Neuron (in vitro differentiated cells): Measurements from ENCODE around the gene ISCA2.

Experiments
- H2AFZ ChIP-seq: one replicate; pipeline ENCODE4 v1.6.1; 2013; ENCODE audit warnings: low read depth, mild to moderate bottlenecking, inconsistent platforms, low read length, moderate library complexity
- H3K27me3 ChIP-seq: one replicate; pipeline ENCODE4 v1.6.1; 2013; ENCODE audit warnings: low read length; ENCODE audit not compliant: insufficient read depth
- H3K36me3 ChIP-seq: one replicate; pipeline ENCODE4 v1.6.1; 2013; ENCODE audit warnings: low read length; ENCODE audit not compliant: insufficient read depth
- H3K4me1 ChIP-seq: one replicate; pipeline ENCODE4 v1.6.1; 2013; ENCODE audit warnings: low read length; ENCODE audit not compliant: insufficient read depth
- H3K4me3 ChIP-seq: 2 replicates; pipeline ENCODE4 v1.5.1; 2013; ENCODE audit warnings: mild to moderate bottlenecking, low read length, moderate library complexity
- H3K9me3 ChIP-seq: one replicate; pipeline ENCODE4 v1.6.1; 2013; ENCODE audit warnings: low read length

The ISCA2 gene

DNA sequence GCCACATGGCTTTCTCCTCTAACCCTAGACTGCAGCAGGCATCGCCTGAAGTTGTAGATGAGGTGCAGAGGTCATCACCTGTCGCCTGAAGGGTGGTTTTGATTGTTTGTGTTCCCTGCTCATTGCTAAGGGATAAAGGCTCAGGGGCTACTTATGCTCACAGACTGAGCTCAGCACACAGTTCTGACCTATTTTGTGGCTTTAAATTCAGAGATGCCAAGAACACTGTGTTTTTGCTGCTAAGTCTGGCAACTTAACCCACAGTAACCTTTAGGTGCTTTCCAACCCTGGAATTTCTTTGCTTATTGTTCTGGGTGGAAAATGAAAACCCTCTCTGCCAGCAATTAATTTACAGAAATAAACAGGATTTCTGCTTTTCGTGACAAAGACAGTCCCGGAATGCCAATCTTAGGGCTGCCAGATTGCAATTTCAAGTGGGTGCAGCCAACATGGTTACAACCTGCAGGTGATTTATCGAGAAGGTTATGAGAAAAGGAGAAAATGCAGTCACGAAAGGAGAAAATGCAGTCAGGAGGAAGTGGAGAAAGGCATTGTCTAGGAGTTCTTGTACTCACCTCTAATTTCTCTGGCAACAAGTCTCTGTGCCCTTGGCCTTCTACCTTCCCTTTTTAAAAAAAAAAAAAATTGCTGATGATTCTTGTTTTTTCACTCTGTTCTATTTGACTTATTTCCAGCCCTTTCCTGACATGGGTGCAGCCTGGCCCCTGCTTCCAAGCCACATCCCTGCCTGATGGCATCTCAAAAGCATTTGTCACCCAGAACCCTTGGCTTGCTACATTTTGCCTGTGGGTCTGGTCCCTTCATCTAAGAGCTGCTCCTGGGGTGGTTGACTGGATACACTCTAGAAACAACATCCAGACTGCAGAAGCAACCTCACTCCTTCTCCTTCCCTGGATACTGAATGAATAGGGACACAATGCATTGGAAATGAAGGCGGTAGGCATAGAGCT lies 23.7 kb upstream of the ISCA2 start:
- no peak overlapping the region for H3K4me3 ChIP-seq
- no peaks in the 10 kb centered on the region for H3K27me3 ChIP-seq
- H3K9me3 ChIP-seq, result no peaks in the 10 kb centered on the region
- no peak overlapping the region for H2AFZ ChIP-seq
- no peaks in the 10 kb centered on the region for H3K4me1 ChIP-seq
- H3K36me3 ChIP-seq, result peaks cover 10% of the 10 kb centered on the region

DNA sequence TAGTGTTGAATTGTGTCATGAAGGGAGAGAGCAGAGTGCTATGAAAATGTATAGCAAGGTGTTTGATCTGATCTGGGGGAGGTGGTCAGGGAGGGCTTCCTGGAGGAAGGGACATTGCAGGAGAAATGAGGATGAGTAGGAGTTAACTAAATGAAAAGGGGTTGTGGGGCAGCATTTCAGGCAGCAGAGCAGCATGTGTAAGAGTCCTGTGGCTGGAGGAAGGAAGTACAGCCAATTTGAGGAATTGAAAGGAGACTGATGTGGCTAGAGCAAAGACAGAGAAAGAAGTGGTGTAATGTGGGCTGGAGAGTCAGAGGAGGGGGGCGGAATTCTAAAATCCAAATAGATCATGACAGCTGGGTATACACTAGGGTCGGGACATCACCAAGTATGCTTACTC lies 21.0 kb upstream of the ISCA2 start:
- Histone ChIP-seq H3K27me3 (no peaks in the 10 kb centered on the region), H3K9me3 (no peaks in the 10 kb centered on the region), H2AFZ (no peak overlapping the region), H3K4me1 (peaks cover 15% of the 10 kb centered on the region), H3K4me3 (no peak overlapping the region), H3K36me3 (peaks cover 14% of the 10 kb centered on the region)

DNA sequence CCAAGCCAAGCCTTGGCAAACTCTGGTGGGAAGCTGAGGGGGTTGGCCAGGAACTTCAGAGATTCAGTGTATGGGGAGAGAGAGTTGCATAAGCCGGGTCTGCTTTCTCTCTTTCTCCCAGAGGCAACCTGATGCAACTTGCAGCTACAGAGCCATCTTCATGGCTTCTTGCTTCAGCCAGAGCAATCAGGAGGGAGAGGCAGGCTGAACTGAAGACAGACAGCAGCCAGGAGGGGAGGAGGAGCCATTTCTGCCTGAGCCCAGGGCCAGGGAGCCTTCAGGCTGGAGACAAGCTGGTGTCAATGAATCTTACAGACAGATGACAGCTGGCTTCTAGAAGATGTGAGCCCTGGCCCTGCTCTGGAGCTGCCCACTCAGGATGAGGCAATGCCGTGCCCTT lies 19.2 kb upstream of the ISCA2 start:
- Histone ChIP-seq H2AFZ (no peak overlapping the region), H3K4me3 (no peak overlapping the region), H3K36me3 (peaks cover 14% of the 10 kb centered on the region)

DNA sequence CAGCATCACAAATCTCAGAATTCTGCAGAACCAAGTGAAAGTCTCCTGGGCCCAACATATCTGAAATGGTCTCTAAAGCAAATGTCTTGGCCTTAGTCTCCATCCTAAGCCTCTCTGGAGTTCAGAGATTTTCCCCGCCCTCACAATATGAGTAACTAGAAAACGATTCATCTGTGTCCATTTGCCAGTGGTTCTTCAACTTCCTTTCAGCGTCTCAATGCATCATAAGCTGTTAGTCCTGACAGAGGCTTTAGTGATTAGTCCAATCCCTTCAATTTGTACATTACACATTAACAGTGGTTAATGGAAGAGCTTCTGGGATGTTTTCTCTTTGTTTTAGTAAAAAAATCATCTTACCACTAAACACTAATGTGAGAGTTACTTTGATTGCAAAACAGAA lies 17.9 kb upstream of the ISCA2 start:
- Histone ChIP-seq H3K9me3 (no peaks in the 10 kb centered on the region), H3K4me3 (no peak overlapping the region), H3K4me1 (peaks cover 20% of the 10 kb centered on the region), H2AFZ (no peak overlapping the region), H3K27me3 (no peaks in the 10 kb centered on the region), H3K36me3 (peaks cover 14% of the 10 kb centered on the region)

More for the DNA sequence above, 19.2 kb upstream of the ISCA2 start:
- Histone ChIP-seq H3K9me3 (no peaks in the 10 kb centered on the region), H3K27me3 (no peaks in the 10 kb centered on the region), H3K4me1 (peaks cover 20% of the 10 kb centered on the region)

DNA sequence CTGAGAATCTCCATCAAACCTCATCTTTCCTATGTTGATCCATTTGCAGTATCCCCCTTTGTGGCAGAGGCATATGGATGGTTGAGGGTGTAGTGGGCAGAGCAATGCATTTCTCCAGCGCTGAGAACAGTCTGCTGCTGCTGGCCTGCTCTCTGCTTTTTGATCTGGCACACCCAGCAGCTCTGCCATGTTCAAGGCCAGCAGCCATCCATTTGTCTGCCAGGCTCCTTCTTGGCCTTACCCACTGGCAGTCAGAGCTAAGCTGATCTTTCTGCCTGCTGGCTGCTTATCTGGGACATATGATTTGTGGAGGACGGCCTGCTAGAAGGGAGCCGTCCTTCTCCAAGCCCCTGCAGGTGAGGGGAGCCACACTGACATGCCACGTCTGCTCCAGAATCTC lies 17.5 kb upstream of the ISCA2 start:
- Histone ChIP-seq H3K4me3 (no peak overlapping the region), H3K36me3 (peaks cover 18% of the 10 kb centered on the region), H3K27me3 (no peaks in the 10 kb centered on the region), H3K4me1 (peaks cover 20% of the 10 kb centered on the region), H3K9me3 (no peaks in the 10 kb centered on the region), H2AFZ (no peak overlapping the region)

DNA sequence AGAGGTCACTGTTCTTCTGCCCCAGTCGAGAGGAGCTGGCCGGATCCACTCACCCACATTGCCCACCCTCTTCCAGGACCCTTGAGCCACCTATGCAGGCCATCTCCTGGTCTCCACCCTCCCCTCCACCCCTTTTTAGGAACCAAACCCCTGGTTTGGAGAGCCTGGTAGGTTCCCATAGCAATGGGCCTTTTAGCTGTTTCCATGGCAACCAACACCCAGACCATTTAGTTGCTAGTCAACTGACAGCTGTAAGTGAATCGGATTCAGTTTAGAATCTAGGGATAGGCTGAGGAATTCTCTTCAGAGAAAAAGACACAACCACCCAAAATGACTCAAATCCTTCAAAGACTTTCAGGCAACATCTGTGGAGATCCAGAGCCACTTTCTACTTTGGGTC lies 17.0 kb upstream of the ISCA2 start:
- peaks cover 20% of the 10 kb centered on the region for H3K4me1 ChIP-seq
- no peak overlapping the region for H2AFZ ChIP-seq
- peaks cover 23% of the 10 kb centered on the region for H3K36me3 ChIP-seq
- no peaks in the 10 kb centered on the region for H3K27me3 ChIP-seq
- no peak overlapping the region for H3K4me3 ChIP-seq
- H3K9me3 ChIP-seq, result no peaks in the 10 kb centered on the region

DNA sequence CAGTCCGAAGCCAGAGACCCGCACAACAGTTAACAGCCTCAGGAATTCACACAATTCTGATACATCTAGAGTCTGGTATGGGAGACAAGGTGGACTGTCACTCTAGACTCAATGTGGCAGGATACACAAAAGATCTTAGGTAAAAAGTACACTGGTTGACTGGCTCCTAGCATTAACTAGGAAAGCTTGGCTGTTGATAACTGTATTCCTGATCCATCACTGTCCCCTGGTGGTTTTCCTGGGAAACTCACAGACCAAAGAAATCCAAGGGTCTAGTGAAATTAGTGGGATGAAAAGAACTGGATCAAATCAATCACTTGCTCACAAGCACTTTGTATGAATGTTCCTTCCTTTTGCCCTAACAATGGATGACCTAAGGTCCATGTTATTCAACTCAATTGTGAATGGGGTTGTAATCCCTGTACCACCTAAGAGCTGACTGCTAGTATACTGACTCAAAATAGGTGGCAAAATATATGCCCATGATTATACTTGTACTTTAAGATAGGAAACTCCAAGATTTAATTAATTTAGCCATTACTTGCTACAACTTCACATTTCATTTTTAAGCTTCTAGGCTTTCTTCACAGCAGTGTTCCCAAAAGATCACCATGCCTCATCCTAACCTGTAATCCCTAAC lies 14.4 kb upstream of the ISCA2 start:
- no peak overlapping the region for H2AFZ ChIP-seq
- H3K27me3 ChIP-seq, result no peaks in the 10 kb centered on the region
- no peak overlapping the region for H3K4me3 ChIP-seq
- H3K9me3 ChIP-seq, result no peaks in the 10 kb centered on the region
- peaks cover 39% of the 10 kb centered on the region for H3K36me3 ChIP-seq
- peaks cover 20% of the 10 kb centered on the region for H3K4me1 ChIP-seq

DNA sequence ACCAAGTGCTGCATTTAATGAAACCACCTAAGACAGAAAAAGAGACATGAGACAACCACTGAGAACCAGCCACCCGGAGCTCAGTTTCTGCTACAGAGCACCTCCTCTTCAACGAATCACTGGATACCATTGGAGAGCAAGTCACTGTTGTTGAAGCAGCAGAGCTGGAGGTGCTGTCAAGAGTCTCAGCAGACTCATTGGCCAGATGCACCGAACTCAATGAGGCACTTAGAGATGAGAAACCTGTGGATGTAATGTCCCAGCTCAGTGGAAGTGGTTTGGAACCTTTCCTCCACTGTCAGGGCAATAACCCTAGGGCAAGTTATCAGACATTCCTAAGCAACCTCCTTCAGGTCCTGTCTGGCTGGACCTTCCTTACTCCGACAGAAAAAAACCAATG lies 13.5 kb upstream of the ISCA2 start:
- H3K4me3 ChIP-seq, result no peak overlapping the region
- H3K36me3 ChIP-seq, result peaks cover 41% of the 10 kb centered on the region
- H3K27me3 ChIP-seq, result no peaks in the 10 kb centered on the region
- H3K9me3 ChIP-seq, result no peaks in the 10 kb centered on the region
- H3K4me1 ChIP-seq, result peaks cover 20% of the 10 kb centered on the region
- H2AFZ ChIP-seq, result no peak overlapping the region

DNA sequence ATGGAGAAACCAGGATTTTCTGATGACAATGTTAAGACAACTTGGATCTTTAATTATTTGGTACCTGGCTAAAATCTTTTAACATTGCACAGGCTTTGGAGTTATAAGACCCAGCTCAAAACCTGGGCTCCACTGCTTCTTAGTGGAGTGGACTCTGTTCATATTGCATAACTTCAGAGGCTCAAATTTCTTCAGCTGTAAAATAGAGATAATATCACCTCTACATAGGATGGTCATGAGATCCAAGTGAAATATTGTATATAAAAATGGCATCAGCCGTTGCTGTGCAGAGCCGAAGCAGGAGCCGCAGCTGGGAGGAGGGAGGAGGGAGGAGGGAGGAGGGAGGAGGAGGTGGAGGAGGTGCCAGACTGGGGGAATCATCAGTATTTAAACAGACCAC lies 11.0 kb upstream of the ISCA2 start:
- H3K36me3 ChIP-seq, result peaks cover 42% of the 10 kb centered on the region
- H3K4me1 ChIP-seq, result peaks cover 5% of the 10 kb centered on the region
- no peak overlapping the region for H3K4me3 ChIP-seq
- no peak overlapping the region for H2AFZ ChIP-seq
- no peaks in the 10 kb centered on the region for H3K9me3 ChIP-seq
- H3K27me3 ChIP-seq, result no peaks in the 10 kb centered on the region

DNA sequence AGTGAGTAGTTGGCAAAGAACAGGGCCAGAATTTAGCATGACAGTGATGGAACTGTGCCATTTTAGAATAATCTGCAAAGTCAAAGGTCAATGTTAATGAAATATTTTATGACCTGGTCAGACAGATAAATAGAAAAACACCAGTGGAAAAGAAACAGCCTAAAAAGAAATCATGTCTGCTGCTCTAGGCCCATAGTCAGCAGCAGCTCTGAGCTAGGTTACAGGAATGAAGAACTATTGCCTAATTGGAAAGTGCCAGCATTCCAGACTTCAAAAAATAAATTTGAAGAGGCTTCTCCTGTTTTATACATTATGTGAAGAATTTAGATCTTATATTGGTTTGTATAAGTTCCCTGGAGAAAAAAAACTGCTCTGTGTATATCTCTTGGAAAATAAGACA lies 10.2 kb upstream of the ISCA2 start:
- Histone ChIP-seq H3K9me3 (no peaks in the 10 kb centered on the region), H2AFZ (no peak overlapping the region), H3K4me3 (no peak overlapping the region), H3K36me3 (peaks cover 42% of the 10 kb centered on the region), H3K4me1 (peaks cover 2% of the 10 kb centered on the region), H3K27me3 (no peaks in the 10 kb centered on the region)

DNA sequence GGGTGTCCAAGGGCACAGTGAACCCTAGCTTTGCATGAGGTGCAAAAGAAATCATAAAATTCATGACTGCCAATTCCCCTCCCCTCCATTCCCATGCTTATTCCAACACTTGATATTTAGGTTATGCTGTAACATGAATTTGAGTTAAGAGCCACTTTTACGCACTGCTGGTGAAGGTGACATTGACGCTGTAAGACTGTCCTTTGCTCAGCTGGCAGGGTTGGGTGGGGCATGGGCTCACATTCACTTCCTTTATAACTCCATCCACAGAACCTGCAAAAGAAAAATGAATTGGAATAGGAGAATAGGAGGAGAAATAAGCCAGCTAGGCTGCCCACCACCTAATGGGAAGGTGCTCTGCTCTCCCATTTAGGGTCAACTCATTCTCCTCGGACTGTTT lies 7.4 kb upstream of the ISCA2 start:
- no peaks in the 10 kb centered on the region for H3K27me3 ChIP-seq
- H3K9me3 ChIP-seq, result no peaks in the 10 kb centered on the region
- H2AFZ ChIP-seq, result no peak overlapping the region
- peaks cover 38% of the 10 kb centered on the region for H3K36me3 ChIP-seq
- no peaks in the 10 kb centered on the region for H3K4me1 ChIP-seq
- H3K4me3 ChIP-seq, result no peak overlapping the region

DNA sequence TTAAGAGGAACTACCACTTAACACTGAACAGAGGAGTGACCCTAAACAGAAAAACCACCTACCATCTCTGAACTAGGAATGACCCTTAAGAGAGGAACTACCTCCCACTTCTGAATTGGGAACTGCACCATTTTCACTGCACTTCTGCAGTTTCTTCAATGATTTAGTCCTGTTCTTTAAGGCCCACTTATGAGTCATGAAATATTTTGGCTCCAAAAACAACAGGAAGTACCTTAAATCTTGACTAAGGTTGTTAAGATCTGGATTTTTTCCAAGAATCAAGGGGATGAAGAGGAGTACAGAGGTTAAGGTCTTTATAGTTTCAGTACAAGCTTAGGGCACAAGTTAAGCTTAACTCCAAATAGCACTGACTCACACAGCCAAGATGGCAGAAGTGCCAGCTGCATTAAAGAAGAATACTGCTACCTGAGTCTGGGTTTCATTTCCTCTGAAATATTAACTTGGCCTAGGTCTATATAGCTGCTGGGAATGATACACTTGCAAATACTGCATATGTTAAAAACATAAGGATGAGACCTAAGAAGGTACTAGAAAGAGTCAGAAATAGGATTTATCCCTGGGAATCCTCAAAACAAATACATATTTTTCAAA lies 4.7 kb upstream of the ISCA2 start:
- Histone ChIP-seq H3K36me3 (peaks cover 14% of the 10 kb centered on the region), H3K27me3 (no peaks in the 10 kb centered on the region), H3K4me1 (peaks cover 11% of the 10 kb centered on the region), H3K9me3 (no peaks in the 10 kb centered on the region), H2AFZ (no peak overlapping the region), H3K4me3 (no peak overlapping the region)

DNA sequence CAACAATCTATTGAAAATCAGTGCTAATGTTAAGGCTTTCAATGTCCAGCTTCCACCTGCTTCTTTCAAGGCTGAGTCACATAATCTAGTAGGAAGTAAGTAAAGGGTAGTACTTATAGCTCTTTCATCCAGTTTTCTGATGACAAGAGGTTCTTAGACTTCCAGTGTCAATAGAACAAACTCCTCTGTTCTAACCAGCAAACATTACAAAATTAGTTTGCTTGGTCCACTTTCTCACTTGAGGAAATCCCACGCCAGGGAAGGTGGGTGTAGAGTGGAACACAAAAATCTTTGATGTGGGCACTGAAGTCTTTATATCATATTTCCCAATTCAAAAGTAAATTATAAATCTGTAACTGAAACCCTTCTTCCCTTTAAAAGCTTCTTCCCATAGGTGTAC lies 3.1 kb upstream of the ISCA2 start:
- H3K36me3 ChIP-seq, result peaks cover 5% of the 10 kb centered on the region
- H2AFZ ChIP-seq, result no peak overlapping the region
- no peaks in the 10 kb centered on the region for H3K9me3 ChIP-seq
- H3K4me1 ChIP-seq, result peaks cover 20% of the 10 kb centered on the region
- no peaks in the 10 kb centered on the region for H3K27me3 ChIP-seq
- no peak overlapping the region for H3K4me3 ChIP-seq
